GM10266 (cell line): ENCODE results near the gene OR6F1.
"Not testable (repeated sequence)": the region's sequence is repeated elsewhere in the genome, so short reads cannot be mapped to it uniquely, and the experiment has no call there.

Experiments used
- DNase-seq: peaks from one replicate; pipeline ENCODE4 v3.0.0; 2012; ENCODE audit errors: extremely low spot score
- CTCF ChIP-seq: IDR thresholded peaks from 2 replicates; pipeline ENCODE4 v1.5.1; 2012; ENCODE audit warnings: mild to moderate bottlenecking, low read depth; ENCODE audit not compliant: control insufficient read depth, insufficient read depth; ENCODE audit errors: missing control alignments

Gene OR6F1

GRCh38 chr1:247741756-247742155 is 25.3 kb upstream of the OR6F1 start:
- DNase-seq: no peak
- no peak for TF ChIP-seq CTCF

- DNase-seq: no peak
- no peak for TF ChIP-seq CTCF
Measured at GRCh38 chr1:247740721-247741120, 24.3 kb upstream of the OR6F1 start.

GRCh38 chr1:247738315-247738714 is 21.9 kb upstream of the OR6F1 start, which contains the start of gene OR14K1:
Gene OR14K1, plus strand, starts transcription at chr1:247738615. Its CDS starts 0 bp downstream, at chr1:247738615.
- DNase-seq: no peak
- no peak for TF ChIP-seq CTCF

GRCh38 chr1:247721222-247721621 is 4.8 kb upstream of the OR6F1 start:
- DNase-seq: no peak
- no peak for TF ChIP-seq CTCF

- no peak for TF ChIP-seq CTCF
- no peak for DNase-seq
Measured at GRCh38 chr1:247713753-247714152, 2.7 kb downstream of the OR6F1 start.

- not testable (repeated sequence) for DNase-seq
Measured at GRCh38 chr1:247710681-247711080, 5.8 kb downstream of the OR6F1 start.

GRCh38 chr1:247701338-247701737 is 15.1 kb downstream of the OR6F1 start:
- no peak for TF ChIP-seq CTCF
- no peak for DNase-seq

- DNase-seq: peak; percentile 32
Measured at GRCh38 chr1:247681288-247681897, 35.1 kb downstream of the OR6F1 start.

More at GRCh38 chr1:247681288-247681897, 35.1 kb downstream of the OR6F1 start:
- TF ChIP-seq CTCF: peak; percentile 81
